Liver (tissue), 3 donors: ENCODE results near the gene GPR107.

ENCODE experiments used
- CTCF ChIP-seq: fragments of 150-350 bp; IDR thresholded peaks from 2 replicates; pipeline ENCODE4 v1.5.1; 2017; ENCODE audit warnings: improper control_type of control experiment, low read depth, low read length; ENCODE audit not compliant: missing input control
- GABPA ChIP-seq, 2 donors: IDR thresholded peaks in 1 of 2; conservative IDR thresholded peaks in 1 of 2; 2 replicates each; pipeline ENCODE4 v1.6.1; 2016; ENCODE audit warnings: antibody characterized with exemption in 2 of 2, mild to moderate bottlenecking in 1 of 2, moderate library complexity in 1 of 2
- REST ChIP-seq: IDR thresholded peaks from 2 replicates; pipeline ENCODE4 v1.6.1; 2016; ENCODE audit warnings: antibody characterized with exemption, mild to moderate bottlenecking
- YY1 ChIP-seq: IDR thresholded peaks from 2 replicates; pipeline ENCODE4 v1.6.1; 2016; ENCODE audit warnings: antibody characterized with exemption, mild to moderate bottlenecking
- donor health status: healthy.
- donor health status: healthy.

GRCh38 chr9:130112538-130113151, 58.9 kb downstream of the GPR107 start:
- TF ChIP-seq CTCF, result no peak
- no peak for TF ChIP-seq GABPA (IDR thresholded peaks at IDR 0.05 in 1 of 2, conservative IDR thresholded peaks at IDR 0.05 in 1 of 2)
- no peak for TF ChIP-seq YY1
- no peak for TF ChIP-seq REST
